Endothelial cell (in vitro differentiated cells): Measurements from ENCODE around the gene PPY. TPM values are rescaled to one million over a fixed set of nuclear protein-coding genes. Genes with fewer than 3 reads are reported as not detected.

Experiments used
- DNase-seq: peaks from one replicate; pipeline ENCODE4 v3.0.0; 2021; ENCODE audit warnings: low spot score
- H3K27ac Mint-ChIP-seq: one replicate; pipeline ENCODE4 v1.8.0; 2021; ENCODE audit warnings: mixed read lengths, inconsistent platforms; ENCODE audit not compliant: unreplicated experiment
- H3K27me3 Mint-ChIP-seq: one replicate; pipeline ENCODE4 v1.8.0; 2021; ENCODE audit warnings: mild to moderate bottlenecking, moderate library complexity, mixed read lengths, inconsistent platforms; ENCODE audit not compliant: unreplicated experiment
- H3K36me3 Mint-ChIP-seq: one replicate; pipeline ENCODE4 v1.8.0; 2021; ENCODE audit warnings: mild to moderate bottlenecking, low read depth, mixed read lengths, inconsistent platforms; ENCODE audit not compliant: unreplicated experiment
- H3K4me1 Mint-ChIP-seq: one replicate; pipeline ENCODE4 v1.8.0; 2021; ENCODE audit warnings: mild to moderate bottlenecking, mixed read lengths, inconsistent platforms; ENCODE audit not compliant: unreplicated experiment
- H3K4me3 Mint-ChIP-seq: one replicate; pipeline ENCODE4 v1.8.0; 2021; ENCODE audit warnings: mild to moderate bottlenecking, mixed read lengths, inconsistent platforms; ENCODE audit not compliant: unreplicated experiment
- H3K9me3 Mint-ChIP-seq: one replicate; pipeline ENCODE4 v1.8.0; 2021; ENCODE audit warnings: mixed read lengths, inconsistent platforms; ENCODE audit not compliant: unreplicated experiment
- CTCF ChIP-seq: fragments of 200-600 bp; sonication (generic); IDR thresholded peaks from one replicate; pipeline ENCODE4 v1.5.0; 2021; ENCODE audit warnings: antibody characterized with exemption; ENCODE audit not compliant: unreplicated experiment
- total RNA-seq: library from RNA; stranded (reverse); fragmentation: NEBNext Ultra II Directional; extraction: Animal tissue kit (Norgen Biotek cat#: 25700); gene quantifications from one replicate; pipeline ENCODE4 v1.2.1, GENCODE V29; 2021; ENCODE audit not compliant: unreplicated experiment

PPY gene
- total RNA-seq, 1 donor from 2014 or later: not detected

GRCh38 chr17:43917016-43917347, 25.3 kb downstream of the PPY start:
- no peak overlapping the region for H3K4me3 Mint-ChIP-seq

GRCh38 chr17:43916385-43916784, 25.9 kb downstream of the PPY start:
- Mint-ChIP-seq H3K4me1 (no peaks in the 10 kb centered on the region), H3K9me3 (no peaks in the 10 kb centered on the region), H3K27ac (no peak overlapping the region), H3K36me3 (no peaks in the 10 kb centered on the region), H3K27me3 (peaks cover 4% of the 10 kb centered on the region), H3K4me3 (no peak overlapping the region)
- no peak for DNase-seq
- no peak for TF ChIP-seq CTCF

More at GRCh38 chr17:43917016-43917347, 25.3 kb downstream of the PPY start:
- H3K4me1 Mint-ChIP-seq: no peaks in the 10 kb centered on the region
- H3K27ac Mint-ChIP-seq: no peak overlapping the region
- TF ChIP-seq CTCF: no peak
- H3K36me3 Mint-ChIP-seq: no peaks in the 10 kb centered on the region
- no peaks in the 10 kb centered on the region for H3K9me3 Mint-ChIP-seq
- DNase-seq: no peak
- H3K27me3 Mint-ChIP-seq: peaks cover 4% of the 10 kb centered on the region

GRCh38 chr17:43915559-43915958, 26.7 kb downstream of the PPY start:
- no peak overlapping the region for H3K4me3 Mint-ChIP-seq
- DNase-seq: no peak
- H3K27ac Mint-ChIP-seq: no peak overlapping the region
- no peak for TF ChIP-seq CTCF
- peaks cover 3% of the 10 kb centered on the region for H3K27me3 Mint-ChIP-seq
- H3K9me3 Mint-ChIP-seq: no peaks in the 10 kb centered on the region
- H3K36me3 Mint-ChIP-seq: no peaks in the 10 kb centered on the region
- no peaks in the 10 kb centered on the region for H3K4me1 Mint-ChIP-seq

- DNase-seq: no peak
- Mint-ChIP-seq H3K9me3 (no peaks in the 10 kb centered on the region), H3K36me3 (no peaks in the 10 kb centered on the region), H3K27ac (no peak overlapping the region), H3K27me3 (peaks cover 2% of the 10 kb centered on the region), H3K4me1 (no peaks in the 10 kb centered on the region), H3K4me3 (no peak overlapping the region)
- no peak for TF ChIP-seq CTCF
These were observed 27.8 kb downstream of the PPY start for GRCh38 chr17:43914451-43914850.

GRCh38 chr17:43913584-43913983, 28.7 kb downstream of the PPY start:
- H3K4me3 Mint-ChIP-seq: no peak overlapping the region
- peaks cover 2% of the 10 kb centered on the region for H3K27me3 Mint-ChIP-seq
- no peak for TF ChIP-seq CTCF
- no peaks in the 10 kb centered on the region for H3K9me3 Mint-ChIP-seq
- H3K27ac Mint-ChIP-seq: no peak overlapping the region
- no peaks in the 10 kb centered on the region for H3K36me3 Mint-ChIP-seq
- no peak for DNase-seq
- no peaks in the 10 kb centered on the region for H3K4me1 Mint-ChIP-seq
